ENCODE data around the gene CUX1.
A peak's percentile ranks its signal among the peaks of the same experiment; 100 is the strongest.
"Not testable (repeated sequence)": the region's sequence is repeated elsewhere in the genome, so short reads cannot be mapped to it uniquely, and the experiment has no call there.

CUX1 gene

GRCh38 chr7:101817471-101818286, at the start of gene CUX1:
TSS of gene CUX1 (plus strand) at chr7:101817626. CDS start at chr7:101817640, 14 bp downstream.
- peak; percentile 59 for DNase-seq

GRCh38 chr7:101768280-101768679, 49.1 kb upstream of the CUX1 start:
- no peak for DNase-seq

DNA sequence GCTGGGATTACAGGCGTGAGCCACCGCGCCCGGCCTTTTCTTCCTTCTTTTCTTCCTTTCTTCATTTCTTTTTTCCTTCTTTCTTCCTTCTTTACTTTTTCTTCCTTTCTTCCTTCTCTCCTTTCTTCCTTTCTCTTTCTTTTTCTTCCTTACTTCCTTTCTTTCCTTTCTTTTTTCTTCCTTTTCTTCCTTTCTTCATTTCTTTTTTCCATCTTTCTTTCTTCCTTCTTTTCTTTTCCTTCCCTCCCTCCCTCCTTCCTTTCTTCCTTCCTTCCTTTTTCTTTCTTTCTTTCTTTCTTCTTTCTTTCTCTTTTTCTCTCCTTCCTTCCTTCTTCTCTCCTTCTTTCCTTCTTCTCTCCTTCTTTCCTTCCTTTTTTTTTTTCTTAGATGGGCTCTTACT, 47.0 kb upstream of the CUX1 start:
- DNase-seq = no peak

- no peak for DNase-seq
Measured at GRCh38 chr7:101772508-101773211, 44.8 kb upstream of the CUX1 start.

DNA sequence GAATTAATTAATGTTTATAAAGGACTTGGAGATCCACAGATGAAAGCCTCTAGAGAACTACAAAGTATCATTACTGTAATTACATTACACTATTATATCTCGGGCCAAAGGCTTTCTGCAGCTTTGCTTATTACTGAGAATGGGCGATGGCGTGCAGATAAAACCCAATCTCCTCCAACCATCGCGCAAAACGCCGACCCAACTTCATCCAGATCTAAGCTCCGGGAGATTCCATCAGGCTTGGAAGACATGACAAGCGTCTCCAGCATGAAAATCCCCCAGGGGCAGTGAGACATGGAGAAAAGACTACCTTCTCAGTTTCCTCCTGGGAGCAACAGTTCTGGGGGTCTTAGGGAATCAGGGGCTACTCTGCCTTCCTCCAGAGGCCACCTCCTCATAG, 42.2 kb upstream of the CUX1 start:
- DNase-seq = no peak

GRCh38 chr7:101778026-101778580, 39.3 kb upstream of the CUX1 start:
- no peak for DNase-seq

- DNase-seq = no peak
Measured at GRCh38 chr7:101779267-101779666, 38.2 kb upstream of the CUX1 start.

GRCh38 chr7:101780281-101780680, 37.1 kb upstream of the CUX1 start:
- no peak for DNase-seq

- DNase-seq = no peak
Measured at GRCh38 chr7:101781439-101781838, 36.0 kb upstream of the CUX1 start.

DNA sequence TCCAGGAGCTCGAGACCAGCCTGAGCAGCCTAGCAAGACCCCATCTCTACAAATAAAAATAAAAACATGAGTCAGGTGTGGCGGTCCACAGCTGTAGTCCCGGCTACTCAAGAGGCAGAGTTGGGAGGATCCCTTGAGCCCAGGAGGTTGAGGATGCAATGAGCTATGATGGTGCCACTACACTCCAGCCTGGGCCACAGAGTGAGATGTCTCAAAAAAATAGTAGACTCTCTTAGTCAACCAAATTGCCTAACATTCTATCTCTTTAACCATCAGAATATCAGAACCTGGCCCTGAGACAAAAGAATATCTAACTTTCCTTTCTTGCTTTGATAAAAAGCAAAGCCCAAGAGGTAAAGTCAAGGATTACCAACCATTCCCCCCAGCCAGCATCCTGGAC, 35.0 kb upstream of the CUX1 start:
- DNase-seq = no peak

DNA sequence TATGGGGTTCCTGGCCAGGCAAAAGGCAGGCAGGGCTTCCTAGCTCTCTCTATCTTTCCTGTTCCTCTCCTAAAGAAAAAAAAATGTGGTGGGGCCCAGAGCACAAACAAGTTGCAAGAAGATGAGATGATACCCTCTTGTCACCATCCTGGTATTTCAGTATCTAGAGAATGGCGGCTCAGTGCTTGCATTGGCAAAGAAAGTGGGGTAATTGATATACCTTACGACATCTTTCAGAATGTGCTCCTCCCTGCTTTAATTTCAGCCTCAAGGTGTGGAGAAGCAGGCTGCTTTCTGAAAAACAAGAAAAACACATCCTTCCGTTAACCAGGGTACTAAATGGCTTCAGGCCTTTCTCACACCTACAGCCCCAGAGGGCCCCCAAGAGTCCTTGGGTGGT, 34.5 kb upstream of the CUX1 start:
- DNase-seq = no peak

- no peak for DNase-seq
Measured at GRCh38 chr7:101783381-101784181, 33.8 kb upstream of the CUX1 start.

DNA sequence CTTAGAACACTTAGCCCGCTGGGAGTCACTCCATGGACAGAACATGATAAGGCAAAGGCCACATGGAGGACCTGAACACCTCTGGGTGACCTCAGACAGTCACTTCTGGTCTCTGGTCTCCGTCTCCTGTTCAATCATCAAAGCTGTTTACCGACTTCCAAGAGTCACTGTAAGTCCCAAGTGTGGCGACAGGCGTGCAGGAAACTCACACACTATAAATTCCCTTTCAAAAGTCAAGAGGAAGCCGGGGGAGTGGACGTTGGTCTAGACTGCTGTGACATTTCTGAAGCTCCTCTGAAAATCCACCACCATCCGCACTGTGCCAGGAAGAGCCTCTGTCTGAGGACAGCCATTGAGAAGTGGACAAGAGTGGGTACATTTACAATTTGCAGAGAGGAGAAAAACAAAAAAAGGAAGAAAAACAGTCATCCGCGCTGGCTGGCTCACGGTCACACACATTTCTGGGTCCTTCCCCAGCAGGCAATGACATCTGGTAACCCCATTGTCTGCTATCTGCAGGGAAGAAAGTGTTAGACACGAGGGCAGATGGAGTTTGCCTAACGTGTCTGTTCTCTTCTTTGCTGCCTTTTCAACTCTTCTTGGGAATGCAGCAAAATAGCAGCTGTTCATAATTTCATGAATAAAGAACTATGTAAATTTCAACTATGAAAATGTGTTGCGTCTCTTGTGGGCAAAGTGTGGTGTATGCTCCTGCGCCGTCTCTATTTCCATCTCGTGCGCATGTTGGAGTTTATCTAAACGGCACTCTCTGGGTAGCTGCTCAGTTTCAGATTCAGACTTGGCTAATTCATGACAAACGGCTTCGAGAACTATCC, 32.9 kb upstream of the CUX1 start:
- peak; percentile 71 for DNase-seq

- DNase-seq = no peak
Measured at GRCh38 chr7:101787864-101788263, 29.6 kb upstream of the CUX1 start.

DNA sequence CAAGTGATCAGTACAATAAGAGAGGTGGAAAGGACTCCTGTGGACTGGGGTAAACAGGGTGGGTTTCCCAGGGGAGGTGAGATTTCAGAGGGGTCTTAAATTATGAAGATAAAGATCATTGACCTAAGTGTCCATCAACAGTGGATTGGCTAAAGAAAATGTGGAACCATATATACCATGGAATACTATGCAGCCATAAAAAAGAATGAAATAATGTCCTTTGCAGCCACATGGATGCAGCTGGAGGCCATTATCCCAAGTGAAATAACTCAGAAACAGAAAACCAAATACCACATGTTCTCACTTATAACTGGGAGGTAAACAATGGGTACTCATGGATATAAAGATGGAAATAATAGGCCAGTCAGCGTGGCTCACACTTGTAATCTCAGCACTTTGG, 28.9 kb upstream of the CUX1 start:
- DNase-seq = no peak

DNA sequence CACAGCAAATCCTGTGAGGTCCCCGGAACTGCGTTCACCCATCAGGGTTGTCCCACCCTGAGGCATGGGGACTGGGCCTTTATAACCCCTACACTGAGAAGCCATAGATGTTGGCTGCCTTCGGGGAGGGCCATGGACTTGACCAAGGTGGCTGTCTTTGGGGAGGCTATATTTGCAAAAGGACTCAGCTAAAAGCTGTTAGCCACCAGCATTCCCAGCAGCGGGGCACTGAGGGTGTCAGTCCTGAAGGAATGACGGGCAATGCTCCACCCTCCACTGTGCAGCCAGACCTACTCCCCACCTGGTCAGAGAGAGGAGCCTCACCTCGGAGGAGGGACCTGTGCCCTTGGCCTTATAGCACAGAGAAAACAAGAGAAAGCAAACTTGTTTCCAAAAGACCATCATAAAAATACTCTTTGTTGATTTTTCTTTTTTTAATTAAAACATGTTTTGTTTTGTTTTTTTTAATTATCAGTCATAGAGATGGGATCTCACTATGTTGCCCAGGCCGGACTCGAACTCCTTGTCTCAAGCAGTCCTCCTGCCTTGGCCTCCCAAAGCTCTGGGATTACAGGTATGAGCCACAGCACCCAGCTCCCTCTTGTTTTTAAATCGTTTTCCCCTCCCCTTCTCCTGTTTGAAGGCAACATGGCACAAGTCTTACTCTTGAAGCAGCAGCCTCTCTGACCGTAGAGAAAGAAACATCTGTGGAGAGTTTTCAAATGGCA, 26.7 kb upstream of the CUX1 start:
- DNase-seq = no peak

DNA sequence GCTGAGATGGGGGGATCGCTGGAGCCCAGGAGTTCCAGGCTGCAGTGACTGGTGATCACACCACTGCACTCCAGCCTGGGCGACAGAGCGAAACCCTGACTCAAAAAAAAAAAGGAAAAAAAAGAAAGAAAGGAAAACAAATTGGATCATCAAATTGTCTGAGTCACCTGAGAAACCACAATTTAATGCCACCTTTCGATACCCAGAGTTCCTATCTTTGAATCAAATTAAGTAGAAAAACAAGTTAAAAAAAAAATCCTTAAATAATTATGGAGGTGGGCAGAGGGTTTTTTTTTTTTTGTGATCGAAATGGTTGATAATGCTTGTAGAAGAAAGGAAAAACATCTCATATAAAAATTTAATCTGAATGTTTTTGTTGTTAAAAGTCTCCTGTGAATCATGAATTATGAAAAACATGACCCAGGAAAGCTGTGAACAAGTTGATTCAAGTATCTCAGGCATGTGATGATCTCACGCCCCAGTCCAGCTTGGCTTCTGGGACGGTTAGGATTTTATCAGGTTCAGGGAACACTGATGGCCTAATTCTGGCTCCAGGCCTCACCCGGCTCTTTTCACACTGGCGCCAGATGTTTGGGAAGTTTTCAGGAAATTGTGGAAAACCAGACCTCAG, 25.3 kb upstream of the CUX1 start:
- DNase-seq = no peak

DNA sequence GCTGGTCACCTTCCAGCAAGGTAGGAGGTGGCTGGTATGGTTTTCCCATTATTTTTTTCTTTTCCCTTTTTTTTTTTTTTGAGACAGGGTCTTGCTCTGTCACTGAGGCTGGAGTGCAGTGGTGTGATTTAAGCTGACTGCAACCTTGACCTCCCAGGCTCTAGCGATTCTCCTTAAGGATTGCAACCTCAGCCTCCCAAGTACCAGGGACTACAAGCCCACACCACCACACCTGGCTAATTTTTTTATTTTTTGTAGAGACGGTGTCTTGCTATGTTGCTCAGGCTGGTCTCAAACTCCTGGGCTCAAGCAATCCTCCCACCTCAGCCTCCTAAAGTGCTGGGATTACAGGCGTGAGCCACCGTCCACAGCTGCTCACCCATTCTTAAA, 24.7 kb upstream of the CUX1 start:
- not testable (repeated sequence) for DNase-seq

DNA sequence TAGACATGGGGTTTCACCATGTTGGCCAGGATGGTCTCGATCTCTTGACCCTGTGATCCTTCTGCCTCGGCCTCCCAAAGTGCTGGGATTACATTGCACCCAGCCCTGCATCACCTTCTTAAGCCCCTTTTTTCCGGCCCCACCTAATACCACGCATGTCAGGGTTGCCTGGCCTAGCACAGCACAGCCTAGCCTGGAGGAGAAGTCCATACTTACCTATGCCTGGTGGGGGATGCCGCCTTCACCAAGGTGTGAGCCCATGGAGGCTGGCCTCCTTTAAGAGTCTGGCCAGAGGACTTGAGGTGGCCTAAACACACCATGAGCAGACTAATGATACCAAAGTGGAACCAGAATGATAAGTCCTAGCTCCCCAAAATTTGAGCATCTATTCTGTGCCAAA, 22.0 kb upstream of the CUX1 start:
- no peak for DNase-seq

DNA sequence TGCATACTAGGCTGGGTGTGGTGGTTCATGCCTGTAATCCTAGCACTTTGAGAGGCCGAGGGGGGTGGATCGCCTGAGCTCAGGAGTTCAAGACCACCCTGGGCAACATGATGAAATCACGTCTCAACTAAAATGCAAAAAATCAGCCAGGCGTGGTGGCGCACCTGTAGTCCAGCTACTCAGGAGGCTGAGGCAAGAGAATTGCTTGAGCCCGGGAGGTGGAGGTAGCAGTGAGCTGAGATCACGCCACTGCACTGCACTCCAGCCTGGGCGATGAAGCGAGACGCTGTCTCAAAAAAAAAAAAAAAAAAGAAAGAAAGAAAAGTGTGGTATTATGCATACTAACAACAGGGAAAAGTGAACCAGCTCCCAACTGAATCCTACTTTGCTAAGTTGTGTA, 19.3 kb upstream of the CUX1 start:
- DNase-seq = not testable (repeated sequence)

All from NCI-H526 treated with DMSO at 0.1 percent for 48 hours (cell line).